ENCODE data around the gene HOXA11. TPM values are rescaled to one million over a fixed set of nuclear protein-coding genes. Genes with fewer than 3 reads are reported as not detected.

Gene HOXA11
- polyA plus RNA-seq, 1 of the 3 experiments (the other 2 are of a cell fraction): not detected

GRCh38 chr7:27194686-27195379 lies 9.8 kb upstream of the HOXA11 start:
- Histone ChIP-seq H3K4me3 (ENCODE audit: low read depth in 2 of 2, low read length in 1 of 2) (no peak overlapping the region), H3K79me2 (ENCODE audit: insufficient read depth) (no peaks in the 10 kb centered on the region), H4K20me1 (ENCODE audit: insufficient read depth) (peaks cover 5% of the 10 kb centered on the region; the same call in 1 of the 2 replicates), H3K36me3 (replicated peaks in 1 of 2; ENCODE audit: control insufficient read depth in 1 of 2, insufficient read depth in 2 of 2, low read length in 1 of 2) (no peaks in the 10 kb centered on the region), H3K9me3 (no peaks in the 10 kb centered on the region), H3F3A (replicated peaks; ENCODE audit: insufficient read depth) (peaks cover 8% of the 10 kb centered on the region), H3K27me3 (ENCODE audit: insufficient read depth) (peaks cover 84% of the 10 kb centered on the region), H3K4me2 (no peak overlapping the region), H3K27ac (ENCODE audit: low read depth in 2 of 2, low read length in 1 of 2) (no peak overlapping the region), H3K4me1 (ENCODE audit: control insufficient read depth in 1 of 2, insufficient read depth in 2 of 2, low read depth in 1 of 2, low read length in 1 of 2) (peaks cover 0 to 4% of the 10 kb centered on the region in 2 experiments; a peak in 1 of 4 replicates), H3K9ac (no peak overlapping the region), H2AFZ (ENCODE audit: low read depth) (no peak overlapping the region), H3K9me2 (no peaks in the 10 kb centered on the region)
- 13% methylated on average over 9 of the region's 9 CpGs for WGBS (ENCODE audit: low lambda C conversion rate)
- TF ChIP-seq MXI1 (IDR thresholded peaks at IDR 0.05; ENCODE audit: low read depth, low read length) (no peak), TAF1 (IDR thresholded peaks at IDR 0.05; ENCODE audit: borderline replicate concordance, low read depth, low read length) (no peak), EP300 (IDR thresholded peaks at IDR 0.05; ENCODE audit: borderline replicate concordance in 1 of 2, low read depth in 1 of 2, low read length in 1 of 2) (no peak), SMC3 (IDR thresholded peaks at IDR 0.05; ENCODE audit: low read depth, low read length) (no peak), NFIC (IDR thresholded peaks at IDR 0.05; ENCODE audit: borderline replicate concordance) (no peak), TEAD4 (IDR thresholded peaks at IDR 0.05; ENCODE audit: borderline replicate concordance, insufficient read depth) (no peak), RAD21 (IDR thresholded peaks at IDR 0.05; ENCODE audit: low read length) (no peak), TCF12 (IDR thresholded peaks at IDR 0.05) (no peak), USF2 (IDR thresholded peaks at IDR 0.05; ENCODE audit: borderline replicate concordance, low read depth, low read length) (no peak), MAX (IDR thresholded peaks at IDR 0.05; ENCODE audit: low read depth) (no peak), JUND (IDR thresholded peaks at IDR 0.05) (no peak), SIN3A (IDR thresholded peaks at IDR 0.05; ENCODE audit: borderline replicate concordance, low read depth, low read length) (no peak), FOSL2 (IDR thresholded peaks at IDR 0.05; ENCODE audit: borderline replicate concordance, low read depth) (no peak), ZBTB33 (IDR thresholded peaks at IDR 0.05; ENCODE audit: borderline replicate concordance, low read depth) (no peak), IRF3 (IDR thresholded peaks at IDR 0.05; ENCODE audit: low read depth, low read length) (no peak), ELF1 (IDR thresholded peaks at IDR 0.05) (no peak), EZH2phosphoT487 (IDR thresholded peaks at IDR 0.05; ENCODE audit: borderline replicate concordance, low read depth) (no peak), CTCF (IDR thresholded peaks at IDR 0.05) (no peak), POLR2AphosphoS5 (IDR thresholded peaks at IDR 0.05; ENCODE audit: low read depth, low read length) (no peak)
- ChIA-PET POLR2A (no interaction called here), CTCF (interaction anchor here (0.7 to 10.7 kb wide), 26 partner anchors 8 to 902 kb away, joined by 3 to 84 read pairs (median 7); partner anchors contain the start of genes HOXA11 and HOXA5)
- DNase-seq: no peak
